K562 (cell line): ENCODE data around the gene ETFRF1. TPM values are rescaled to one million over a fixed set of nuclear protein-coding genes. Genes with fewer than 3 reads are reported as not detected.

ENCODE experiments used
- CHD1 ChIP-seq: fragments of 200-600 bp; sonication (generic); IDR thresholded peaks from one replicate; pipeline ENCODE4 v1.6.1; 2012; ENCODE audit warnings: mild to moderate bottlenecking, moderate library complexity, low read length, inconsistent platforms
- E2F3 ChIP-seq: fragments of 250-450 bp; sonication (Bioruptor Pico); IDR thresholded peaks from 2 replicates; pipeline ENCODE4 v1.4.0; 2020; ENCODE audit warnings: mild to moderate bottlenecking
- FOXA3 ChIP-seq, 2 experiments: fragments of 450-650 bp in 1 of 2; sonication (generic) in 1 of 2; formaldehyde crosslinking; IDR thresholded peaks in 1 of 2; conservative IDR thresholded peaks in 1 of 2; 2 replicates each; pipeline versions ENCODE4 v1.4.0 to v1.8.0; 2020 to 2022; ENCODE audit warnings: mild to moderate bottlenecking in 2 of 2, missing genetic modification reagents in 1 of 2
- GATAD2B ChIP-seq: fragments of 450-650 bp; IDR thresholded peaks from 2 replicates; pipeline ENCODE4 v1.6.1; 2017; ENCODE audit warnings: mild to moderate bottlenecking, borderline replicate concordance
- THRA ChIP-seq: fragments of 450-650 bp; IDR thresholded peaks from 2 replicates; pipeline ENCODE4 v1.6.1; 2017; ENCODE audit warnings: mild to moderate bottlenecking, moderate library complexity
- ZBTB11 ChIP-seq, 3 experiments: fragments of 200-800 bp in 1 of 3; fragments of 250-450 bp in 1 of 3; fragments of 450-650 bp in 1 of 3; sonication (Bioruptor Pico) in 1 of 3; sonication (Bioruptor generic) in 1 of 3; formaldehyde crosslinking in 1 of 3; IDR thresholded peaks; 2 replicates each; pipeline versions ENCODE4 v1.6.1 to v1.8.0; 2016 to 2022; ENCODE audit warnings: mild to moderate bottlenecking in 2 of 3, missing genetic modification characterization in 2 of 3, missing compliant biosample characterization in 1 of 3, moderate library complexity in 1 of 3
- ZBTB12 ChIP-seq: fragments of 250-450 bp; sonication (Bioruptor Pico); IDR thresholded peaks from 2 replicates; pipeline ENCODE4 v1.4.0; 2020
- ZNF253 ChIP-seq: fragments of 250-450 bp; sonication (Bioruptor Pico); conservative IDR thresholded peaks from 2 replicates; pipeline ENCODE4 v1.6.1; 2021; ENCODE audit warnings: mild to moderate bottlenecking
- ZNF778 ChIP-seq: fragments of 450-650 bp; formaldehyde crosslinking; IDR thresholded peaks from 2 replicates; pipeline ENCODE4 v1.4.0; 2020; ENCODE audit warnings: mild to moderate bottlenecking, moderate library complexity
- polyA plus RNA-seq, 8 experiments: library from polyadenylated mRNA; depleted of rRNA in 4 of 8; stranded (reverse) in 5 of 8; unstranded in 3 of 8; fragments of >200 nt; fragmentation: Nextera tagmentation in 2 of 8; fragmentation: Illumina TruSeq in 1 of 8; extraction: Ambion mirVana in 2 of 8; extraction: Trizol in 1 of 8; gene quantifications; 2 replicates each; pipeline versions ENCODE4 v1.2.1 to v1.2.3, GENCODE V29; 2011 to 2014; ENCODE audit warnings: inconsistent platforms in 1 of 8, missing spikeins in 1 of 8
- total RNA-seq, 7 experiments: library from RNA; depleted of rRNA in 6 of 7; stranded (reverse); fragments of >200 nt in 6 of 7; fragmentation: Illumina TruSeq in 2 of 7; extraction: Trizol in 2 of 7; gene quantifications; 2 replicates each; pipeline versions ENCODE4 v1.2.1 to v1.2.3, GENCODE V29; 2011 to 2021; ENCODE audit warnings: low replicate concordance in 1 of 7

The ETFRF1 gene
- total and polyA plus RNA-seq, 9 of the 15 experiments (the other 6 are each of a cell fraction or from before 2014, with no cell fraction given), result 16.1 to 107 (median 33.7) TPM

- TF ChIP-seq ZBTB12 (CRISPR knock-in tag), result no peak
- peak; percentile 81 to 94 for TF ChIP-seq FOXA3 (CRISPR knock-in tag; conservative IDR thresholded peaks at IDR 0.05 in 1 of 2, IDR thresholded peaks at IDR 0.05 in 1 of 2)
- TF ChIP-seq ZBTB11 (CRISPR knock-in tag; IDR thresholded peaks at IDR 0.05), result 0 out of 6 replicates have a peak, but pooled peaks of 1 of the 3 experiments have one; percentile 27
- TF ChIP-seq CHD1, result no peak
- no peak for TF ChIP-seq THRA
- 0 out of 2 replicates have a peak, but pooled peaks have one; percentile 33 for TF ChIP-seq E2F3 (CRISPR knock-in tag)
- TF ChIP-seq GATAD2B, result peak; percentile 67; the same call in 1 of the 2 replicates
- no peak for TF ChIP-seq ZNF253
- no peak for TF ChIP-seq ZNF778
Measured at GRCh38 chr12:25250744-25251730, 56.0 kb downstream of the ETFRF1 start, which contains the start of gene KRAS (continued).
